K562 (cell line): Measurements from ENCODE around the gene INTS6. TPM values are rescaled to one million over a fixed set of nuclear protein-coding genes. Genes with fewer than 3 reads are reported as not detected.

Experiments used
- ATAC-seq: fragments of 200-7000 bp; cut with Tn5 transposase; 3 replicates; pipeline ENCODE4 v1.9.1; 2020; ENCODE audit warnings: moderate library complexity
- BruUV-seq: library from RNA; stranded (reverse); fragments of 400-500 nt; replicated peaks from 2 replicates; lab custom pipeline; 2021; lab: Mats Ljungman, UMichigan
- CTCF ChIA-PET: fragments of 300-600 bp; formaldehyde crosslinking; extraction: SDS; loops from one replicate; lab custom pipeline; 2021; ENCODE audit warnings: low intra/inter-chr PET ratio; lab: Yijun Ruan, JAX
- POLR2A ChIA-PET: fragments of 300-600, 350-650 bp; sonication (Branson Sonifier 250); formaldehyde crosslinking; extraction: SDS; loops from one replicate; lab custom pipeline; 2021; ENCODE audit warnings: antibody characterized with exemption, inconsistent platforms; lab: Yijun Ruan, JAX
- DNase-seq, 4 experiments: peaks; one replicate each; pipeline versions ENCODE4 v3.0.0 to v3.0.0-alpha.2; 2011 to 2018; ENCODE audit warnings: low spot score in 3 of 4, mixed read lengths in 3 of 4; ENCODE audit errors: extremely low read depth in 1 of 4
- FAIRE-seq: peaks from 2 replicates; lab custom pipeline; 2011; peaks lifted over from hg19 to GRCh38; lab: Jason Lieb, UNC
- H2AFZ ChIP-seq: 2 replicates; pipeline ENCODE4 v1.6.0; 2011; ENCODE audit warnings: low read depth, low read length, control low read depth, inconsistent platforms
- H3K27ac ChIP-seq: fragments of 200-600 bp; 3 replicates; pipeline ENCODE4 v1.8.0; 2011; ENCODE audit warnings: low read depth, mild to moderate bottlenecking, control low read depth, inconsistent platforms, low read length, moderate library complexity, mixed read lengths; ENCODE audit errors: extremely low read depth
- H3K27me3 ChIP-seq, 2 experiments: fragments of 300-600 bp in 1 of 2; 2 replicates in 1 of 2; 3 replicates in 1 of 2; pipeline versions ENCODE4 v1.6.0 to v1.8.0; 2011; ENCODE audit warnings: inconsistent platforms in 2 of 2, low read length in 2 of 2, mild to moderate bottlenecking in 1 of 2, mixed read lengths in 1 of 2, moderate library complexity in 1 of 2; ENCODE audit not compliant: control insufficient read depth in 2 of 2, insufficient read depth in 2 of 2
- H3K36me3 ChIP-seq: fragments of 300-600 bp; 3 replicates; pipeline ENCODE4 v1.8.0; 2011; ENCODE audit warnings: mild to moderate bottlenecking, low read length, inconsistent platforms; ENCODE audit not compliant: control insufficient read depth, insufficient read depth
- H3K4me1 ChIP-seq, 2 experiments: fragments of 200-600 bp in 1 of 2; replicated peaks in 1 of 2; 2 replicates in 1 of 2; 3 replicates in 1 of 2; pipeline versions ENCODE4 v1.5.1 to v1.8.0; 2011; ENCODE audit warnings: inconsistent platforms in 2 of 2, low read length in 2 of 2, mild to moderate bottlenecking in 1 of 2, mixed read lengths in 1 of 2, moderate library complexity in 1 of 2; ENCODE audit not compliant: control insufficient read depth in 2 of 2, insufficient read depth in 2 of 2
- H3K4me2 ChIP-seq: 2 replicates; pipeline ENCODE4 v1.6.1; 2011; ENCODE audit warnings: low read length, control low read depth, inconsistent platforms, mixed read lengths; ENCODE audit not compliant: insufficient read depth
- H3K4me3 ChIP-seq: fragments of 200-600 bp; sonication (generic), shearing (Covaris generic); 2 replicates; pipeline ENCODE4 v1.5.1; 2016; ENCODE audit warnings: control low read depth, inconsistent platforms
- H3K79me2 ChIP-seq: fragments of 200-600 bp; 3 replicates; pipeline ENCODE4 v1.8.0; 2011; ENCODE audit warnings: low read length, inconsistent platforms; ENCODE audit not compliant: control insufficient read depth, insufficient read depth
- H3K9ac ChIP-seq, 2 experiments: 2 replicates each; pipeline versions ENCODE4 v1.6.0 to v1.6.1; 2011; ENCODE audit warnings: low read depth in 2 of 2, low read length in 2 of 2, control low read depth in 1 of 2, inconsistent platforms in 1 of 2, mild to moderate bottlenecking in 1 of 2, mixed read lengths in 1 of 2; ENCODE audit not compliant: insufficient read depth in 1 of 2
- H3K9me1 ChIP-seq: one replicate; pipeline ENCODE4 v1.6.0; 2011; ENCODE audit warnings: inconsistent platforms, mild to moderate bottlenecking, low read length, moderate library complexity; ENCODE audit not compliant: control insufficient read depth, insufficient read depth
- H3K9me3 ChIP-seq: replicated peaks from 2 replicates; pipeline ENCODE4 v1.5.1; 2011; ENCODE audit warnings: low read depth, low read length, inconsistent platforms; ENCODE audit not compliant: control insufficient read depth, insufficient read depth
- H4K20me1 ChIP-seq: replicated peaks from 2 replicates; pipeline ENCODE4 v1.6.1; 2011; ENCODE audit warnings: low read length, inconsistent platforms, mixed read lengths; ENCODE audit not compliant: control insufficient read depth, insufficient read depth
- CC2D1A ChIP-seq: fragments of 450-650 bp; IDR thresholded peaks from 2 replicates; pipeline ENCODE4 v1.6.1; 2017; ENCODE audit warnings: mild to moderate bottlenecking
- HEY1 ChIP-seq: fragments of 250-450 bp; sonication (Bioruptor Pico); IDR thresholded peaks from 2 replicates; pipeline ENCODE4 v1.5.0; 2020; ENCODE audit warnings: mild to moderate bottlenecking, moderate library complexity, borderline replicate concordance
- ID3 ChIP-seq, 2 experiments: fragments of 250-450 bp in 1 of 2; fragments of 450-650 bp in 1 of 2; sonication (Bioruptor Pico) in 1 of 2; IDR thresholded peaks; 2 replicates each; pipeline versions ENCODE4 v1.6.1 to v1.8.0; 2016 to 2021; ENCODE audit warnings: mild to moderate bottlenecking in 2 of 2, moderate library complexity in 2 of 2, missing compliant biosample characterization in 1 of 2, missing genetic modification characterization in 1 of 2
- NRF1 ChIP-seq, 2 experiments: fragments of 450-650 bp; IDR thresholded peaks in 1 of 2; conservative IDR thresholded peaks in 1 of 2; 2 replicates each; pipeline ENCODE4 v1.6.1; 2014; ENCODE audit warnings: mild to moderate bottlenecking in 2 of 2
- RBM14 ChIP-seq: fragments of 200-400 bp; formaldehyde crosslinking; IDR thresholded peaks from 2 replicates; pipeline ENCODE4 v1.6.1; 2018; ENCODE audit warnings: low read depth, mild to moderate bottlenecking, low read length, moderate library complexity, borderline replicate concordance; ENCODE audit not compliant: insufficient read depth
- SPI1 ChIP-seq: IDR thresholded peaks from 2 replicates; pipeline ENCODE4 v1.6.1; 2011; ENCODE audit warnings: low read depth, low read length, control low read depth, borderline replicate concordance
- TCF7L2 ChIP-seq: fragments of 150-350 bp; IDR thresholded peaks from 2 replicates; pipeline ENCODE4 v1.6.1; 2016; ENCODE audit warnings: low read depth, mild to moderate bottlenecking, low read length, moderate library complexity
- ZNF239 ChIP-seq: fragments of 250-450 bp; sonication (Bioruptor Pico); IDR thresholded peaks from 2 replicates; pipeline ENCODE4 v1.4.0; 2020; ENCODE audit warnings: mild to moderate bottlenecking
- ZNF766 ChIP-seq: fragments of 200-800 bp; sonication (Bioruptor generic); conservative IDR thresholded peaks from 2 replicates; pipeline ENCODE4 v1.6.1; 2016; ENCODE audit warnings: missing genetic modification characterization, missing compliant biosample characterization
- WGBS: fragments of 100-300 bp; shearing (Covaris generic); methylation state at CpG from one replicate; pipeline ENCODE4 v1.1.6; 2016; ENCODE audit warnings: low coverage, mixed read lengths; ENCODE audit not compliant: insufficient coverage; ENCODE audit errors: missing lambda C conversion rate; 5-methylcytosine and 5-hydroxymethylcytosine counted together
- in situ Hi-C: fragments of 300-500 bp; cut with MboI; formaldehyde crosslinking; loops from 4 replicates; pipeline ENCODE4 v1.15.0; 2018; ENCODE audit warnings: inconsistent platforms, mixed read lengths
- intact Hi-C: fragments of 100-400 bp; cut with micrococcal nuclease; formaldehyde crosslinking; loops from 2 replicates; pipeline ENCODE4 v1.14.2; 2022
- polyA plus RNA-seq, 8 experiments: library from polyadenylated mRNA; depleted of rRNA in 4 of 8; stranded (reverse) in 5 of 8; unstranded in 3 of 8; fragments of >200 nt; fragmentation: Nextera tagmentation in 2 of 8; fragmentation: Illumina TruSeq in 1 of 8; extraction: Ambion mirVana in 2 of 8; extraction: Trizol in 1 of 8; gene quantifications; 2 replicates each; pipeline versions ENCODE4 v1.2.1 to v1.2.3, GENCODE V29; 2011 to 2014; ENCODE audit warnings: inconsistent platforms in 1 of 8, missing spikeins in 1 of 8
- total RNA-seq, 7 experiments: library from RNA; depleted of rRNA in 6 of 7; stranded (reverse); fragments of >200 nt in 6 of 7; fragmentation: Illumina TruSeq in 2 of 7; extraction: Trizol in 2 of 7; gene quantifications; 2 replicates each; pipeline versions ENCODE4 v1.2.1 to v1.2.3, GENCODE V29; 2011 to 2021; ENCODE audit warnings: low replicate concordance in 1 of 7

The INTS6 gene
- total and polyA plus RNA-seq, 9 of the 15 experiments (the other 6 are each of a cell fraction or from before 2014, with no cell fraction given) = 3.7 to 29.8 (median 16.1) TPM

GRCh38 chr13:51500687-51501086, 47.9 kb upstream of the INTS6 start:
- Histone ChIP-seq H3K27ac (no peak overlapping the region), H3K4me2 (no peak overlapping the region), H2AFZ (no peak overlapping the region), H3K9me3 (no peaks in the 10 kb centered on the region), H4K20me1 (no peaks in the 10 kb centered on the region), H3K27me3 (peaks cover 0 to 6% of the 10 kb centered on the region in 2 experiments; a peak in 2 of 5 replicates), H3K79me2 (no peaks in the 10 kb centered on the region), H3K4me3 (no peak overlapping the region), H3K4me1 (no peaks in the 10 kb centered on the region), H3K9ac (no peak overlapping the region), H3K9me1 (no peaks in the 10 kb centered on the region), H3K36me3 (no peaks in the 10 kb centered on the region)
- no peak for ATAC-seq
- in situ Hi-C loops = no loop called here
- WGBS = 0% methylated on average over 2 of the region's 2 CpGs
- ChIA-PET CTCF (no interaction called here), POLR2A (no interaction called here)
- no peak for DNase-seq
- TF ChIP-seq CC2D1A = no peak
- TF ChIP-seq RBM14 = no peak
- TF ChIP-seq SPI1 = peak; percentile 7; the same call in 1 of the 2 replicates
- TF ChIP-seq ID3 (CRISPR knock-in tag; IDR thresholded peaks at IDR 0.05) = no peak
- TF ChIP-seq ID3 (tag; IDR thresholded peaks at IDR 0.05) = no peak
- TF ChIP-seq NRF1 (conservative IDR thresholded peaks at IDR 0.05 in 1 of 2, IDR thresholded peaks at IDR 0.05 in 1 of 2) = no peak
- FAIRE-seq = no peak
- no TSS peak for BruUV-seq
- intact Hi-C loops = no loop called here

- no peaks in the 10 kb centered on the region for H3K79me2 ChIP-seq
- BruUV-seq = no TSS peak
- no peak overlapping the region for H3K9ac ChIP-seq
- H3K9me1 ChIP-seq = no peaks in the 10 kb centered on the region
- intact Hi-C loops (no loop called here), in situ Hi-C loops (no loop called here)
- no peaks in the 10 kb centered on the region for H3K4me1 ChIP-seq
- POLR2A ChIA-PET = no interaction called here
- no peak overlapping the region for H3K4me2 ChIP-seq
- 6% methylated on average over 4 of the region's 4 CpGs for WGBS
- H3K36me3 ChIP-seq = no peaks in the 10 kb centered on the region
- no peaks in the 10 kb centered on the region for H4K20me1 ChIP-seq
- H3K27me3 ChIP-seq = peaks cover 0 to 6% of the 10 kb centered on the region in 2 experiments; a peak in 2 of 5 replicates
- no peak for DNase-seq
- no peak overlapping the region for H2AFZ ChIP-seq
- no peak overlapping the region for H3K27ac ChIP-seq
- no peaks in the 10 kb centered on the region for H3K9me3 ChIP-seq
- no peak for ATAC-seq
- H3K4me3 ChIP-seq = no peak overlapping the region
- FAIRE-seq = no peak
- TF ChIP-seq ZNF766 (no peak), TCF7L2 (no peak), HEY1 (CRISPR knock-in tag) (no peak), ZNF239 (CRISPR knock-in tag) (no peak)
- TF ChIP-seq, all 486 proteins: peak for 0
- CTCF ChIA-PET = no interaction called here
Observed at GRCh38 chr13:51499841-51500240, 47.0 kb upstream of the INTS6 start.
